ENCODE results near the gene SH3TC1.
A peak's percentile ranks its signal among the peaks of the same experiment; 100 is the strongest.

The SH3TC1 gene

DNA sequence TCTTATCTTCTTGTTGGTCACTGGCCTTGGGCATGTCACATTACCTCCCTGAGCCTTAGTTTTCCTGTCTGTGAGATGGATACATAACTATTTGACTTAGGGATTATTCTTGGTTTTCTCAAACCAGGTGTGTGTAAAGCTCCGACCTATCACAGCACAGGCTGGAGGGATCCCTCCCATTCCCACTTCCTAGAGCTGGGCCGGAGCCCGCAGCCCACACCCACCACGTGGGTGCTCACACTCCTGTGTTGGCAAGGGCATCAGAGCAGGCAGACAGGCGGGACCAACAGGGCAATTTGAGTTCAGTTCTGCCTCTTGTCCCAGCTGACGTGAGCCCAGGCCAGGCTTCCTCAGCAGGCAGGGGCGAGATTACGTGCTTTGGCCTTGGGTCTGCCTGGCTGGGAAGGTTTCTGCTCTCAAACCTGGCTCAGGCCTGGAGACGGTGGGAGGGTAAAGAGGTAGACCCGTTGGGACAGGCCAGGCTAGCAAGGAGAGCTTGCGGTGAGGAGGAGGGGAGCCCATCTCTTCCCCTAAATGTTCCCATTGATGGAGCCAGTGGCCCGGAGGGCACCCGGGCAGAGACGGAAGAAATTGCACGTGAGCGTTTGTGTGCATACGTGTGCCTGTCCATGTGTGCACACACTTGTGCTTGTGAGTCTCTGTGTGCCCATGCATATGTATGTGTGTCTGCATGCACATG lies 734 bp upstream of the SH3TC1 start:
- no peak for DNase-seq (ENCODE audit: low read depth, low spot score)

DNA sequence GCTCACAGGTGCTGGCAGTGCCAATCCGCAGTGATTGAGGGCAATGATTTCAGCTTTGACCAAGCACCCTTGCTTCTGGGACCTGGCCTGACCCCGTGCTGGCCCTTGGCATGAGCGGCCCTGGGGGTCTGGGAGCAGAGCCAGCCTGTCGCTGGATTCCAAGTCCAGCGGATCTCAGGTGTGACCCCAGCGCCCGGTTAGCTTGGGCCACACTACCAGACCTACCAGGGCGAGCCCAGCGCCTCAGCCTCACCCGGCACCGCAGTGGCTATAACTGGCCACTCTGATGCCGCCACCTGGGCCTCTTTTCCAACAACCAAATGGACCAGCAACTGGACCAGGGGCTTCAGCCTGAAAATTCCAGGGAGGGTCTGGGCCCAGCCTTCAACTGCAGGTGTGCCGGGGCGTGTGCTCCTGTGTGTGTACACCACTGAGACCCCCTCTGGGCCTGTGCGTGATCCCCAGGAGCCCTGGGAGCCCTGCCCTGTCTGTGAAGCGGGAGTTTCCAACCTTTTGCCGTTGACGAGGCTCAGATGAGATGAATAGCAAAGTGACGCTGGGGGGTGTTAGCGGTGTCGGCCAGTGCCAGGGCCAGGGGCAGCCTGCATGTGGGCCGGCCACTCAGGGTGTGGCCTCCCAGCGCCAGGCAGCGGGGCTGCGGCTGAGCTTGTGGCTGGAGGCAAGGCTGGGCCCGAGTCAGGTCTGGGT lies 658 bp downstream of the SH3TC1 start:
- DNase-seq (ENCODE audit: low read depth, low spot score) = no peak

DNA sequence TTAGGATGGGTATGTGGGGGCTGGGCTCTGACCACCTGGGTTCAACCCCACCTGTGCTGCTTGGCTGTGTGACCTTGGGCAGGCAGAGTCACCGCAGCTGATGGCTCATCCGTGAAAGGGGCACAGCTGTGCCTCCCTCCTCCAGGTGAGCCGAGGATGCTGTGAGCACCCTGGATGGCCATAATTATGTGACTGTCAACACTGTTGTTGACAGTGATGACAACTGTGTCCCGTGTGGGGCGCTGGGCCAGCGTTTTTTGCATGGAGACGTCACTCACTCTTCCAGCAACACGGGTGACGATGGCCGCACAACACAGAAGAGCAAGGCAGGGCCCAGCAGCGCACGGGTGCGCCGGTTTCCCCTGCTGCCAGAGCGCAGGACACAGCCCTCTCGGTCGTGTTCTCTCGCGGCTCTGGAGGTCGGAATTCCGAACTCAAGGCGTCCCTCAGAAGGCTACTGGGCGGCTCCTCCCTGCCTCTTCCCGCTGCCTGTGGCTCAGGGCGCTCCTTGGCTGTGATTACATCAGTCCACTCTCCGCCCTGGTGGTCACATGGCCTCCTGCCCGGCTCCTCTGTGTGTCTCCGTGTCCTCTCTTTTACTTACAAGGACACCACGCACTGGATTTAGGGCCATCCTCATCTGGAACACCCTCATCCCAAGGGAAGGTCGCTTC lies 1.3 kb downstream of the SH3TC1 start:
- no peak for DNase-seq (ENCODE audit: low read depth, low spot score)

DNA sequence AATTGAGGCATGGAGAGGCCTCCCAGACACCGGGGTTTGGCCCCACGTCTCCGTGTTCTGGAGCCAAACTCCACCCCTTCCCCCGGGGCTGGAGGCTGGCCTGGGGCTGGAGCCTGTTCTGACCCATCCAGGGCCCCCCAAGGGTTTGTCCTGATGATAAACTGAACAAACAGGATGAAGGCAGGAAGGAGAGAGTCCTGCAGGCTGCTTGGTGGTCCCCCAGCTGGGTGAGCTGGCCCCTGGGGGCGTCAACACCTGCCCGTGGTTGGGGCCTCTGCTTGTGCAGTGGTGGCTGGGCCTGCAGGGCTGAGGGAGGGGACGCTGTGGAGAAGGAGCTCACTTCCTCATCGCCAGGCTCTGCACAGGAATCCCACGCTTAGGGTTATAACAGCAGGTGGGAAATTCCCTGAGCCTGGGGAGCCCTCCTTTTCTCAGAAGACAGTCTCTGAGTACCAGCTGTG lies 2.3 kb downstream of the SH3TC1 start:
- peak; percentile 10 for DNase-seq (ENCODE audit: low read depth, low spot score)

DNA sequence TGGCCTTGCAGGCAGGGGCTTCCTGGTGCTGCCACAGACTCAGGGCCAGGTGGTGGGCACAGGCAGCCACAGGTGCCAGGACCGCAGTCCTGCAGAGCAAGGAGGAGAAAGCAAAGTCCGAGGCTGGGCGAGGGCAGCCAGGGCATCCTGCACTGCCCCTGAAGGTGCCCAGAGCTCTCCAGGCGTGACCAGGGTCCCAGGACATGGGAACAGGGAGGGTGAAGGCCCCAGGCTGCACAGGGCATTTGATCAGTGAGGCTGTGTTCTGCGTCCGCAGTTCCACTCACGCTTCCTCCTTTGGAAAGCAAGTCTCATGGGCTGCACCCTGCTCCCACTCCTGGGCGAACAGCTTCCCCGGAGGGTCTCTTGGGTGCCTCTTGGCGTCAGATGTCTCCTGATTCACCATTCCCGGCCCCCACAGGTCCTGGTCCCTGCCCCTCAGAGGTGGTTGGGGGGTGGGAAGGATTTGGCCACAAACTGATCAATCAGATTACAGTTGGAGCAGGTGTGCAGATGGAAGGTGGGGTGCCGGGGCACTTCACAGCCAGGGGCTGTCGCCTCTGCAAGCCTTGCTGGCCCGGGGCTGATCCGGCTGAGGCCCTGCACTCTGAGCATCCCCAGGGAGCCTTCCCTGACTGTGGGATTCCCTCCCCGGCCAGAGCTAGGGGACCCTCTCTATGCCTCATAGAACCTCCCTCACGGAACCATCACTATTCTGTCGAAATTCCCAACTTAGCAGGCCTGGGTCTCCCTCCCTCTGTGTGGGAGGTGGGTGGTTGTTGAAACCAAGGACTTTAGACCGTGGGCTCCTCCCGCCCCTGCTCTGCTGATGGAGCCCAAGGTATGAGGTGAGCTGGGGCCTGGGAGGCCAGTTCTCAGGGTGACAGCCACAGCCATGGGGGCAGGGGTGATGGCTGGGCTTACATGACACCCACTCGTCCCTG lies 3.3 kb downstream of the SH3TC1 start:
- DNase-seq (ENCODE audit: low read depth, low spot score) = no peak

DNA sequence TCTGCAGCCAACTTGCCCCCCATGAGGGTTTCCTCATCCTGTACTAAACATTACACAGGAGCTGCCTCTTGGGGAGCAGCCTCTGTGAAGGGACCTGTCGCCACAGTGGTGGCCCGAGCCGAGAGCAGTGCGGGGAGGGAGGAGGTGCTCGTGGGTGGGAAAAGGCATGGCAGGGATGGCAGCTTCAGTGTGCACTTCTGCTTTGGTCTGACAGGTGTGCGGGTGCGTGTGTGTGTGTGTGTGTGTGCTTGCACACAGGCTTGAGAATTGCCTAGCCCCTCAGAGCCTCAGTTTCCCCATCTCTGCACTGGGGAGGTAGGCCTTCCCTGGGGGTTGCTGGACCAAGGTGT lies 3.9 kb downstream of the SH3TC1 start:
- DNase-seq (ENCODE audit: low read depth, low spot score) = no peak

DNA sequence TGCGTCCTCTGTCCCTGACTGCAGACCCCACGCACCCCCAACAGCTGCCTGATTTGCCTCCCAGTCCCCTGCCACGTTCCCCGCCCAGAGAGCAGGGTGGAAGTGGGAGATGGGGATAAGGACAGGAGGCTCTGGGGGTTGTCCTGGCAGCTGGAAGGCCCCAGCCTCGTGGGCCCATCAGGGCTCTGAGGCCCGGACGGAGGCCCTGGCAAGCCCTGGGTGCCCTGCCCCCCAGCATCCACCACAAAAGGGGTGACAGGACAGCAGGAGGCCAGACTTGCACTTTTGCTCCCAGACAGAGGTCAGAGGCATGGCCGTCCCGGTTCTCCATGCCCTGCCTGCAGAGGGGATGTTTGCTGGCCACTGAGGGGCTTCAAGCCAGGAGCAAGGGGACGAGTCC lies 4.7 kb downstream of the SH3TC1 start:
- DNase-seq (ENCODE audit: low read depth, low spot score) = no peak

DNA sequence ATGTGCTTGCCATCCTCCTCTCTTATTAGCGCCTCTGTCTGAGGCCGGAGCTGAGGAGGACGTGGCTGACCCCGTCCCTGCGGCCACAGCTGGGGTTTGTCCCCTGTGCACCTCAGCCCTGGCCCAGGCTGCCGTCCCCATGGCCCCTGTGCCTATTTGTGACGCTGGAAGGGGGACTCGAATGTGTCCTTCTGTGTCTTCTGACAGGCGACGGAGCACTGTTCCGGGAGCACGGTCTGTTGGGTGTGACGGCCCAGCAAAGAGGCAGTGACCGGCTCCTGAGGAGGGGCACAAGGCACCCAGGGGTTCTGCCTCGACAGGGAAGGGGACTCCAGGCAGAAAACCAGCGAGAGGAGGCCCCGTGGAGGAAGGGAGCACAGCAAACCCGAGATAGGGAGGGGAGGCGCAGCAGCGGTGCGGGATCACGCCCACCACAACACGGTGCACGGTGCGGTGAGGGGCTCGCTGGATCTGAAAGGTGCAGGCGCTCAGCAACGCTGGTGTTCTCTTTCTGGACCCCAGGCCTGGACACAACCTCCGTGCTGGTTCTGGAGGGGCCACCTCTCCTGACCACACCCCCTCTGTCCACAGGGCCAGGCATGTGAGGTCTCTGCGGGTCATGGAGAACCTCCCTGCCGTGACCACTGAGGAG lies 5.6 kb downstream of the SH3TC1 start:
- no peak for DNase-seq (ENCODE audit: low read depth, low spot score)

DNA sequence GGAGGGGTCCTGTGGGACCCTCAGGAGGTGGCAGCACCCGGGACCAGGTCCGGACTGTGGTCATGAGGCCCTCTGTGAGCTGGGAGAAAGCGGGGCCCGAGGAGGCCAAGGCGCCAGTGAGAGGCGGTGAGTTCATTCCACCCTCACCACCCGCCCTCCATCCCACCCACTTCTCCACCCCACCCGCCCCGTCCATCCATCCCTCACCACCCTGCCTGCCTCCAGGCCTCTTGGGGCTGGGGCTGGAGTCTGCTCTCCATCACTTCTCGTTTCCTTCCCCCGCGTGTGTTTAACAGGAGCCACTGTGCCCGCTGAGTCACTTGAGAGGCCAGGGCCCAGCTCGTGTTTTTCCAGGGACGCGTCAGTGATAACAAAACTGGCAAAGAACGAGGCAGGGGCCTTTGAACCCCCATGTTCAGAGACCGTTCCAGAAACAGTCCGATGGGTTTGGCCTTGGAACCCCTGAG lies 6.2 kb downstream of the SH3TC1 start:
- DNase-seq (ENCODE audit: low read depth, low spot score) = no peak

DNA sequence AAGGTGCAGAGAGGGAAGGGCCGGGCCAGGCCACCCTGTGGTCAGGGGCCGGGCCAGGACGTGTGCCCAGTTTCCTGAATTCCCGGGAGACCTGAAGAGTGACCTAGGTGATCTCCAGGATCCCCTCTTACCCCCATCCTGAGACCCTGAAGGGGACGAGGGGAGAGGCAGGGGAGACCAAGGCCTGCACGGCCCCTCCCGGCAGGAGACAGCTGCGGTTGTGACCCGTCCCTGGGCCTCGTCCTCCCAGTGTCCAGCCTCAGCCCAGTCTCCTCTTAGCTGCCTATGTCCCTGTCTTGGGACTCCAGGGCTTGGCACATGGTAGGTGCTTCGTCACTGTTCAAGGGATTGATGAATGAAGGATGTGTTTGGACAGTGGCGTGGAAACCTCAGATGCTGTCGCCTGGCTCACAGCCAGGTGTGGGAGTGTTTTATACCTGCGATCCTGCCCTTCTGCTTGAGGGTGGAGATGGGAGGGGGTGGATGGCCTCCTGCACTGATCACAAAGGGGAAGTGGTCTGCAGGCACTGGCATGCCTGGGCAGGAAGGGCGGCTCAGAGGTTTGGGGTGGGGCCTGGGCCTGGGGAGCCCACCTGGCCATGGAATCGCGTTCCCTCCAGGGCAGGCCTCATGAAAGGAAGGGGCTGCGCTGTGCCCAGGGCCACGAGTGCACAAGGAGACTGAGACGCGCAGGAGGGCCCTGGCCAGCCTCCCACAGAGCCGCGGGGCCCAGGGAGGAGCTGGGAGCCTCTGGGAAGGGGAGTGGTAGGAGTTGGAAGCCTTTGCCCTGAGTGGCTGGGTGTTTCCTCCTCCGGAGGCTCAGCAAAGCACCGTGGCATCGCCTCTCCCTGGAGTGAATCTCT lies 6.9 kb downstream of the SH3TC1 start:
- no peak for DNase-seq (ENCODE audit: low read depth, low spot score)

DNA sequence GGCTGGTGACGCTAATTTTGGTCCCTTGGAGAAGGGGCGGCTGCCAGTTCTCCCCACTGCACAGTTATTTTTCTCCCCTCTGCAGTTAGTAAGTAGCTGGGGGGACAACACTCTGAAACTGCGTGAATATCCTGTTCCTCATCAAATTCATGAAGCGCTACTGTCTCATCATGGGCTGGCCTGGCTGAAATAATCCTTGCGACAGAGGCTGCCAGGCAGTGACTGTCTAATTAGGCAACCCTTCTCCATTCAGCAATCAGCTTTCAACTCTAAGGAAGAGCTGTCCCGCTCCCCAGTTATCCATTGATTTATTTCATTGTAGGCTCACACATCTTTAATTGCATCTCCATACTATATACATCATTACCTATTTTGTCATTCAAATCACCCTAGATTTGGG lies 8.2 kb downstream of the SH3TC1 start:
- DNase-seq (ENCODE audit: low read depth, low spot score) = no peak

DNA sequence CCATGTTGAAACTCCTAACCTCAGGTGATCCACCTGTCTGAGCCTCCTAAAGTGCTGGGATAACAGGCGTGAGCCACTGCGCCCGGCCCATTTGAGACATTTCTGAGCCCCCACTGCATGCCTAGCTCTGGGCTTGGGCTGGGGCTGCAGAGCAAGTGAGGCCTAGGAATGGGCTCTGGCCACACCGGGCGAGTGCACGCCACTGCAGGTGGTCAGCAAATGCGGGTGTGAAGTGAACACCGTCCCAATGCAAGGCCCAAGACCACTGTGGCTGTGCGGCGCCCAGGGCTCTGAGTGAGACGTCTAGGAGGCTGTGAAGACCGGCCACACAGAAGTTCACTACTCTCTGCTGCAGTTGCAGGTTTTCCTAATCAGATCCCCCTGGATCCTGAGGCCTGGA lies 9.5 kb downstream of the SH3TC1 start:
- DNase-seq (ENCODE audit: low read depth, low spot score) = no peak

DNA sequence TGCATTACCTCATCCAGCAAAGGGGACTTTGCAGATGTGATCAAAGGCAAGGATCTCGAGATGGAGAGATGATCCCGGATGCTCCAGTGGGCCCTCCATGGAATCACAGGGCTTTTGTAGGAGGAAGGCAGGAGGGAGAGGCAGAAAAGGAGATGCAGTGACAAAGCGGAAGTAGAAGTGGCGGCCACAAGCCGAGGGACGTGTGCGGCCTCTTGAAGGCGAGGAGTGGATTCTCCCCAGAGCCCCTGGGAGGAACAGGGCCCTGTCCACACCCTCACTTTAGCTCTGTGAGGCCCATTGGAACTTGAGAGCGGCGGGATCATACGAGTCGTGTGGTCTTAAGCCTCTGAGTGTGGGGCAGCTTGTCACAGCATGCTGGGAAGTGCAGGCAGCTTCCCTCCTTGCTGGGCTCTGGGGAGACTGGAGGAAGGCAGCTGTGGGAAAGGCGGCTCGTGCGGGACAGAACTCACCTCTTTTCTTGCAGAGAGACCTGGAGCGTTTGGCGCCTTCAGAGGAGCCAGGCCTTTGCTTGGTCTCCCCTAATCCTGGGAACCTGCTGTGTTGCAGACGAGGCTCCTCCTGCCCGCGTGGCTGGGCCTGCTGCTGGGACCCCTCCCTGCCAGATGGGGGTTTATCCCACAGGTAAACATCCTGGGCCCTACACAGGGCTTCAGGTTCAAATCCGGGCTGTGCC lies 10.2 kb downstream of the SH3TC1 start:
- no peak for DNase-seq (ENCODE audit: low read depth, low spot score)

DNA sequence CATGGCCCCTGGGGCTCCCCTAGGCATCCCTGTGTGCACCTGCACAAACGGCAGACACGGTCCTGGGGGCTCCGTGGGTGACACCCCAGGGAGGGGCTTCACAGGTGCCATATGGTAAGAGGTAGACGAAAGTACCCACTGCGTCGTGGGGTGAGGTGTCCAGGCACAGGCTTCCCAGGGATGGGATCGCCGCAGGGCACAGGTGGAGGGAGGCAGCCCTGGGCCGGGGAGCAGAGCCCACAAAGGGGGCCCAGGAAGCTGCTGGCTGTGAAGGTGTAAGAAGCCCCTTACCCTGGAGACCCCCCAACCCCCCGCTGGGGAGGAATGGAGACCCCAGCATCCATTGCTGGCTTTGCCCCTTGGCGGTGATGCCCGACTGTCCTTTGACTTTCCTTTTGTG lies 10.9 kb downstream of the SH3TC1 start:
- DNase-seq (ENCODE audit: low read depth, low spot score) = no peak

DNA sequence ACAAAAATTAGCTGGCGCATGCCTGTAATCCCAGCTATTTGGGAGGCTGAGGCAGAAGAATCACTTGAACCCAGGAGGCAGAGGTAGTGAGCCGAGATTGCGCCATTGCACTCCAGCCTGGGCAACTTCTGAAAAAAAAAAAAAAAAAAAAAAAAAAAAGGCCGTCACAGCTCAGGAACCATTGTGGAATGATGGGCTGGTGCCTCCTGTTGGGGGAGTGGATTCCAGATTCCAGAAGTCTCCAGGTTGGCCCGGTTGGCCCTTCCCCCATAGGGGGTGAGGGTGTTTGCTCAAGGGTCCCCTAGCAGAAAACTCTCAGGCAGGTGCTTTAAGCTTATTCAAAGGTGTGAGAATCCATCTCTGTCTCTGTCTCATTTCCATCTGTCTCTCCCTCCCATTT lies 11.5 kb downstream of the SH3TC1 start:
- no peak for DNase-seq (ENCODE audit: low read depth, low spot score)

DNA sequence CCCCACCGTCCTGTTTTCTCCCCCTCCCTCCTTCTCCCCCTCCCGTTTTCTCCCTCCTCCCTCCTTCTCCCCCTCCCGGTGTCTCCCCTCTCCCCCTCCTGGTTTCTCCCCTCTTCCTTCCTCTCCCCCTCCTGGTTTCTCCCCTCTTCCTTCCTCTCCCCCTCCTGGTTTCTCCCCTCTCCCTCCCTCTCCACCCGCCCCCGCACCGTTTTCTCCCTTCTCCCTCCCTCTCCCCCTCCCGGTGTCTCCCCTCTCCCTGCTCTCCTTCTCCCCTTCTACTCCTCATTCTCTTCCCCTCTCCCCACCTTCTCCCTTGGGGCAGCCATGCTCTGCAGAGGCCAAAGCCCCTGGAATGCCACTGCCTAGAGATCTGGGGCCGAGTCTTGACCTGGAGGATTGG lies 12.2 kb downstream of the SH3TC1 start:
- no peak for DNase-seq (ENCODE audit: low read depth, low spot score)

DNA sequence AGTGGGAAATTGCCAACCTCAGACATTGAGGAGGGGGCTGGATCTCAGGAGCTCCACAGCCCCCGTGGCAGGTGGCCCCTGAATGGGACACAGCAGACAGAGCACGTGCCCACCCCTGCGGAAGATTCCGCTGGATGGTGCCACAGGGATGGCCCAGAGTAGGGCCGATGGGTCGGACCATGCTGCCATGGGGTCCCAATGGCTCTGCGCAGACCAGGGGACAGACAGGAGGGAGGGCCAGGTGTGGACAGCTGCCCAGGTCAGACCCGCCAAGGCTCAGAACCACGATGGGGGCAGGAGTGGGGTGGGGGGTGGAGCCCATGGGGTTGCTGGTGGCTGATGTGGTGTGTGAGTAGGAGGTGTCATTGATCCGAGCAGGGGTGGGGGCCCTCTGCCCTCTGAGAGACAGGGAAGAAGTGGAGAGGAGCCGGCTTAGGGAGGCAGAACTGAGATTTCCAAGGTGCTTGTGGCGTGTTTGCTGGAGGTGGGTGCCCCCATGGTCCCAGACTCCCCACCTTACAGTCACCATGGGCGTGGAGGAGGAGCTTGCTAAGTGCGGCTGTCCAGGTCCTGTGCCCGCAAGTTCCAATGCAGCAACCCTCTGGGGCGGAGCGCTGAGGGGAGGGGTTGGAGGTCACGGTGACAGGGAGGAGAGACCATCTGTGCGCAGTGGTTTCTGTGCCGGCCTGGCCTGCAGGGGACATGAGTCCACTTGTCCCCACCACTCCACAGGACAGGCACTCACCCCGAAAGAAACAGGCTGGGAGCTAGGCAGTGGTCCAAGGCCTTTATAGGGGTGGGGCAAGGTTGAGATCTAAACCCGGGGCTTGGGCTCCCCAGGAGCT lies 12.9 kb downstream of the SH3TC1 start:
- no peak for DNase-seq (ENCODE audit: low read depth, low spot score)

DNA sequence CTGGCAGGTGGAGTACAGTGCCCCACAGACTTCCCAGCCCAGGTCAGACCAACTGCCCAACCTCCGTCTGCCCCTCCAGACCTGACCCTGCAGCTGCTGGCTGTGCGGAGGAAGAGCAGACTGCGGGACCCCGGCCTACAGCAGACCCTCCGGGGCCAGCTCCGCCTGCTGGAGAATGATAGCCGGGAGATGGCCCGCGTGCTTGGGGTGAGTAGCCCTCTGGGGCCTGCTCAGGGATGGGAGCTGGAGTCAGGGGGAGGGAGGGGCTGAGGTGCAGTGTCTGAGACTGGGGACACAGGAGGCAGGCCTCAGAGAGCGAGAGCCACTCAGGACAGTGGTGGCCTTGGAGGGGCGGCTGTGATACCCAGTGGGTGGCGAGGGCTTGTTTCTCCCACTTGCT lies 13.5 kb downstream of the SH3TC1 start:
- DNase-seq (ENCODE audit: low read depth, low spot score) = no peak

DNA sequence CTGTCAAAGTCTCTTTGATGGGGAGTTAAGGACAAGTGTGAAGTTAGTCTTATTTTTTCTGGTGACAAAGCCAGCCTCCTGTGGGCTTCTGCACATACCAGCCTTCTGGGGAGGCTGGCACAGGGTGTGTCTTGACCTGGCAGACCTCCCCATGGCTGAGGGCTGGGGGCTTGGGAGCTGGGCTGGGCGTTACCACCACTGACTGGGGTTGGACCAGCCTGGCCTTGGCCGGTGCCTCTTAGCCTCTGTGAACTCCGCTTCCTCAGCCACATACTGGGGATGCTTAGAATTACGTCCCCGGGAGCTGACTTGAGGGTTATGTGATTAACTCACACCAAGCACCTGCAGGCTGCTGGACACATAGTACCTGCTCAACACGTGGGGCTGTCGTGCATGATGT lies 14.0 kb downstream of the SH3TC1 start:
- DNase-seq (ENCODE audit: low read depth, low spot score) = no peak

Measured in activated CD4-positive, CD25-positive, alpha-beta regulatory T cell treated with anti-CD3 and anti-CD28 coated beads, Interleukin-2, amount 50 U/mL, for 16 hours (primary cell).